Measurements from ENCODE around the gene RNASE9.
"Not testable (repeated sequence)": the region's sequence is repeated elsewhere in the genome, so short reads cannot be mapped to it uniquely, and the experiment has no call there.

RNASE9 gene

DNA sequence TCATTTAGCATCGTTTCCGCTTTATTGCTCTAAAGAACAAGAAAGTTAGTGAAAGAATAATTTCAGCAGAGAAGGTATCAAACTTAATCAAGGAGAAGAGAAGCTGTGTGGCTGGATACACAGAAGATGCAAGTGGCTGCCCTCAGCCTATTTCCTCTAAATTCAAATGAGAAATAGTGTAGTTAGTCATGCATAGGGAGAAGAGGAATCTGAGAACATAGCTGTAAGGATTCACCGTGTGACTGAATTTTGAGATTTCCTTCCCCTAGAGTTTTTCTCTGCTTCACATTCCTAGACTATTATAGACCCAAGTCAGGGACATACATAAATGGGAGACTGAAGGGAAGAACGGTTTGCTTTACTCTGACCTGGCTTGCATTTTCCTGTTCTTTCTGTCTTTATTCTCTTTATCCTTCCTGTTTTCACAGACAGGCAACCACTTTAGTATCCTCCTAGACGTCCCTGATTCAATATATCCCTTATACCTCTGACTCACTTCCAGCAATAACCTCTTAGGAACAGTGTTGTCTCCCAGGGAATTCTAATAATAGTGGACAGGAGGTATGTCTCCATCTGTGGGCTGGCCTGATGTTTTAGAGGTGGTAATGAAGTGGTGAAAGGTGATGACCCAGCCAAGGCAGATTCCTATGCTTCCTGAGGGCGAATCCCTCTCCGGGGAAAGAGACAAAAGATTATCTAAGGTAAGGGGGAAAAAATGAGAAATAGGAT lies 48.5 kb downstream of the RNASE9 start:
- no peak for DNase-seq (ENCODE audit: low read depth in 1 of 2, low spot score in 1 of 2)
- H3K4me3 ChIP-seq (replicated peaks; ENCODE audit: insufficient read depth, low read length), result no peak overlapping the region
- no peaks in the 10 kb centered on the region for H3K27me3 ChIP-seq (ENCODE audit: insufficient read depth, poor library complexity, severe bottlenecking)
- TF ChIP-seq SPI1 (IDR thresholded peaks at IDR 0.05; ENCODE audit: borderline replicate concordance, low read depth), result no peak
- TF ChIP-seq GABPA (IDR thresholded peaks at IDR 0.05; ENCODE audit: low read depth), result no peak
- TF ChIP-seq, protein P1, sequence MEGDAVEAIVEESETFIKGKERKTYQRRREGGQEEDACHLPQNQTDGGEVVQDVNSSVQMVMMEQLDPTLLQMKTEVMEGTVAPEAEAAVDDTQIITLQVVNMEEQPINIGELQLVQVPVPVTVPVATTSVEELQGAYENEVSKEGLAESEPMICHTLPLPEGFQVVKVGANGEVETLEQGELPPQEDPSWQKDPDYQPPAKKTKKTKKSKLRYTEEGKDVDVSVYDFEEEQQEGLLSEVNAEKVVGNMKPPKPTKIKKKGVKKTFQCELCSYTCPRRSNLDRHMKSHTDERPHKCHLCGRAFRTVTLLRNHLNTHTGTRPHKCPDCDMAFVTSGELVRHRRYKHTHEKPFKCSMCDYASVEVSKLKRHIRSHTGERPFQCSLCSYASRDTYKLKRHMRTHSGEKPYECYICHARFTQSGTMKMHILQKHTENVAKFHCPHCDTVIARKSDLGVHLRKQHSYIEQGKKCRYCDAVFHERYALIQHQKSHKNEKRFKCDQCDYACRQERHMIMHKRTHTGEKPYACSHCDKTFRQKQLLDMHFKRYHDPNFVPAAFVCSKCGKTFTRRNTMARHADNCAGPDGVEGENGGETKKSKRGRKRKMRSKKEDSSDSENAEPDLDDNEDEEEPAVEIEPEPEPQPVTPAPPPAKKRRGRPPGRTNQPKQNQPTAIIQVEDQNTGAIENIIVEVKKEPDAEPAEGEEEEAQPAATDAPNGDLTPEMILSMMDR (IDR thresholded peaks at IDR 0.05; ENCODE audit: insufficient read depth, low read length), result no peak
- TF ChIP-seq, protein P2, sequence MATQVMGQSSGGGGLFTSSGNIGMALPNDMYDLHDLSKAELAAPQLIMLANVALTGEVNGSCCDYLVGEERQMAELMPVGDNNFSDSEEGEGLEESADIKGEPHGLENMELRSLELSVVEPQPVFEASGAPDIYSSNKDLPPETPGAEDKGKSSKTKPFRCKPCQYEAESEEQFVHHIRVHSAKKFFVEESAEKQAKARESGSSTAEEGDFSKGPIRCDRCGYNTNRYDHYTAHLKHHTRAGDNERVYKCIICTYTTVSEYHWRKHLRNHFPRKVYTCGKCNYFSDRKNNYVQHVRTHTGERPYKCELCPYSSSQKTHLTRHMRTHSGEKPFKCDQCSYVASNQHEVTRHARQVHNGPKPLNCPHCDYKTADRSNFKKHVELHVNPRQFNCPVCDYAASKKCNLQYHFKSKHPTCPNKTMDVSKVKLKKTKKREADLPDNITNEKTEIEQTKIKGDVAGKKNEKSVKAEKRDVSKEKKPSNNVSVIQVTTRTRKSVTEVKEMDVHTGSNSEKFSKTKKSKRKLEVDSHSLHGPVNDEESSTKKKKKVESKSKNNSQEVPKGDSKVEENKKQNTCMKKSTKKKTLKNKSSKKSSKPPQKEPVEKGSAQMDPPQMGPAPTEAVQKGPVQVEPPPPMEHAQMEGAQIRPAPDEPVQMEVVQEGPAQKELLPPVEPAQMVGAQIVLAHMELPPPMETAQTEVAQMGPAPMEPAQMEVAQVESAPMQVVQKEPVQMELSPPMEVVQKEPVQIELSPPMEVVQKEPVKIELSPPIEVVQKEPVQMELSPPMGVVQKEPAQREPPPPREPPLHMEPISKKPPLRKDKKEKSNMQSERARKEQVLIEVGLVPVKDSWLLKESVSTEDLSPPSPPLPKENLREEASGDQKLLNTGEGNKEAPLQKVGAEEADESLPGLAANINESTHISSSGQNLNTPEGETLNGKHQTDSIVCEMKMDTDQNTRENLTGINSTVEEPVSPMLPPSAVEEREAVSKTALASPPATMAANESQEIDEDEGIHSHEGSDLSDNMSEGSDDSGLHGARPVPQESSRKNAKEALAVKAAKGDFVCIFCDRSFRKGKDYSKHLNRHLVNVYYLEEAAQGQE (IDR thresholded peaks at IDR 0.05; ENCODE audit: insufficient replicate concordance, low read depth), result no peak
- H3K27ac ChIP-seq (replicated peaks), result no peak overlapping the region

DNA sequence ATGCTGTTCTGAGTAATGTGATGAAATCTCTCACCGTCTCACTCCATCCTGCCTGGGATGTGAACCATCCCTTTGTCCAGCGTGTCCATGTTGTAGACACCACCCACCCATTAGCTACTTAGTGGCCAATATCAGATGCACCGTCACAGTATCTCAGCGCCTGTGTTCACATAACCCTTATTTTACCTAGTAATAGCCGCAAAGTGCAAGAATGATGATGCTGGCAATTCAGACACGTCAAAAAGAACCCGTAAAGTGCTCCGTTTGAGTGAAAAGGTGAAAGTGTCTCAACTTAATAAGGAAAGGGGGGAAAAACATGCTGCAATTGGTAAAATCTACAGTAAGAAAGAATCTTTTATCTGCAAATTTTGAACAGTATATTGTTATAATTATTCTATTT lies 52.5 kb downstream of the RNASE9 start:
- no peak for TF ChIP-seq GABPA (IDR thresholded peaks at IDR 0.05; ENCODE audit: low read depth)
- TF ChIP-seq, protein P2 (IDR thresholded peaks at IDR 0.05; ENCODE audit: insufficient replicate concordance, low read depth), result no peak
- TF ChIP-seq SPI1 (IDR thresholded peaks at IDR 0.05; ENCODE audit: borderline replicate concordance, low read depth), result no peak
- TF ChIP-seq, protein P1 (IDR thresholded peaks at IDR 0.05; ENCODE audit: insufficient read depth, low read length), result no peak
- no peak for TF ChIP-seq POLR2AphosphoS5 (IDR thresholded peaks at IDR 0.05; ENCODE audit: low read depth)

DNA sequence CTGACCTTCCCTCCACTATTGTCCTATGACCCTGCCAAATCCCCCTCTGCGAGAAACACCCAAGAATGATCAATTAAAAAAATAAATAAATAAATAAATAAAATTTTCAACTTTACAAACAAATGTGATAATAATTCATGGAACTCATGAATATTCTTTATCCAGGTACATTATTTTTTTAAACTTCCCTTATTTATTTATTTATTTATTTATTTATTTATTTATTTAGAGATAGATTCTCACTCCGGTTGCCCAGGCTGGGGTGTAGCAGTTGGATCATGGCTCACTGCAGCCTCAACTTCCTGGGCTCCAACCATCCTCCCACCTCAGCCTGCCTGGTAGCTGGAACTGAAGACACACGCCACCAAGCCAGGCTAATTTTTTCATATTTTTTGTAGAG lies 53.3 kb downstream of the RNASE9 start:
- not testable (repeated sequence) for DNase-seq (ENCODE audit: low read depth in 1 of 2, low spot score in 1 of 2); H3K27ac ChIP-seq (replicated peaks); H3K4me3 ChIP-seq (replicated peaks; ENCODE audit: insufficient read depth, low read length); H3K27me3 ChIP-seq (ENCODE audit: insufficient read depth, poor library complexity, severe bottlenecking)

More for the DNA sequence above, 52.5 kb downstream of the RNASE9 start:
- Histone ChIP-seq H3K4me3 (replicated peaks; ENCODE audit: insufficient read depth, low read length) (no peak overlapping the region), H3K27me3 (ENCODE audit: insufficient read depth, poor library complexity, severe bottlenecking) (no peaks in the 10 kb centered on the region), H3K27ac (replicated peaks) (no peak overlapping the region)
- no peak for DNase-seq (ENCODE audit: low read depth in 1 of 2, low spot score in 1 of 2)

DNA sequence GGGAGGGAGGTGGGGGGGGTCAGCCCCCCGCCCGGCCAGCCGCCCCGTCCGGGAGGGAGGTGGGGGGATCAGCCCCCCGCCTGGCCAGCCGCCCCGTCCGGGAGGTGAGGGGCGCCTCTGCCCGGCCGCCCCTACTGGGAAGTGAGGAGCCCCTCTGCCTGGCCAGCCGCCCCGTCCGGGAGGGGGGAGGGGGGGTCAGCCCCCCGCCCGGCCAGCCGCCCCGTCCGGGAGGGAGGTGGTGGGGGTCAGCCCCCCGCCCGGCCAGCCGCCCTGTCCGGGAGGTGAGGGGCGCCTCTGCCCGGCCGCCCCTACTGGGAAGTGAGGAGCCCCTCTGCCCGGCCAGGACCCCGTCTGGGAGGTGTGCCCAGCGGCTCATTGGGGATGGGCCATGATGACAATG lies 54.1 kb downstream of the RNASE9 start:
- not testable (repeated sequence) for H3K27me3 ChIP-seq (ENCODE audit: insufficient read depth, poor library complexity, severe bottlenecking); DNase-seq (ENCODE audit: low read depth in 1 of 2, low spot score in 1 of 2); H3K27ac ChIP-seq (replicated peaks); H3K4me3 ChIP-seq (replicated peaks; ENCODE audit: insufficient read depth, low read length)

DNA sequence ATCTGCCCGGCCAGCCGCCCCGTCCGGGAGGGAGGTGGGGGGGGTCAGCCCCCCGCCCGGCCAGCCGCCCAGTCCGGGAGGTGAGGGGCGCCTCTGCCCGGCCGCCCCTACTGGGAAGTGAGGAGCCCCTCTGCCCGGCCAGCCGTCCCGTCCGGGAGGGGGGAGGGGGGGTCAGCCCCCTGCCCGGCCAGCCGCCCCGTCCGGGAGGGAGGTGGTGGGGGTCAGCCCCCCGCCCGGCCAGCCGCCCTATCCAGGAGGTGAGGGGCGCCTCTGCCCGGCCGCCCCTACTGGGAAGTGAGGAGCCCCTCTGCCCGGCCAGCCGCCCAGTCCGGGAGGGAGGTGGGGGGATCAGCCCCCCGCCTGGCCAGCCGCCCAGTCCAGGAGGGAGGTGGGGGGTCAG lies 54.6 kb downstream of the RNASE9 start:
- H3K27me3 ChIP-seq (ENCODE audit: insufficient read depth, poor library complexity, severe bottlenecking); DNase-seq (ENCODE audit: low read depth in 1 of 2, low spot score in 1 of 2); H3K4me3 ChIP-seq (replicated peaks; ENCODE audit: insufficient read depth, low read length); H3K27ac ChIP-seq (replicated peaks): not testable (repeated sequence)
